ENCODE measurements around the gene ARHGAP28. TPM values are rescaled to one million over a fixed set of nuclear protein-coding genes. Genes with fewer than 3 reads are reported as not detected.

The ARHGAP28 gene
- total RNA-seq, 4 donors from 2014 or later: 1.0 to 39.0 (median 8.7) TPM

DNA sequence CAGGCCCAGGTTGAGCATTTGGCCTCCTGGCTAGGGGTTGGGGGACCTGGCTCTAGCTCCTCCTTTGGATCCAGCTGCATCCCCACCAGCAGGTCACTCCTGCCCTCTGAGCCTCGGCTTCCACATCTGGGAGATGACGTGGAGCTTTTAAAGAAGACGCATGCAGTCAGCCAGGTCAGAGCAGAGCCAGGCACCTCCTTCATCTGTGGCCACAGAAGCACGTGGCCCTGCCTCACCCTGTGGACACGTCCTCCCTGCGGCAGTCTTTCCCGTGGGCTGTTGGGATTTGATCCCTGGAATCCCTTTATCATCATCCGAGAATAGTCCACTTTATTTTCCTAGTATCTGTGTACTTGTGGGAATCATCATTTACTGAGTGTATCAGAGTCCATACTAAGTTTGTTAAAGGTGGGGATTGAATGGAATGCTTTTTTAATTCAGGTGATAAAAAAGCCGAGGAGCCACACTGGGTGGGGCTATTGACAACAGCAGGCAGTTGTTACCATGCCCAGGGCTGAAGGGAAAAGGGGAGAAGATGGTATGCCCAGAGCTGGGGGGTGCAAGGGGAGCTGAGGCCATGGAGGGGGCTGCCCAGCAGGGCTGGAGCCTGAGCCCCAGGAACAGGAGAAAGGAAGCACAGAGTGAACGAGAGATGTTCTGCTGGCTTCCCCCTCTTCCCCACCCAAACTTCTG is 218.0 kb downstream of the ARHGAP28 start:
- Histone ChIP-seq H3K27ac (no peak overlapping the region), H3K36me3 (no peaks in the 10 kb centered on the region), H3K9me3 (no peaks in the 10 kb centered on the region), H3K4me1 (no peaks in the 10 kb centered on the region), H3K27me3 (no peaks in the 10 kb centered on the region), H3K4me3 (no peak overlapping the region)
- no peak for DNase-seq
- TF ChIP-seq, protein P1, sequence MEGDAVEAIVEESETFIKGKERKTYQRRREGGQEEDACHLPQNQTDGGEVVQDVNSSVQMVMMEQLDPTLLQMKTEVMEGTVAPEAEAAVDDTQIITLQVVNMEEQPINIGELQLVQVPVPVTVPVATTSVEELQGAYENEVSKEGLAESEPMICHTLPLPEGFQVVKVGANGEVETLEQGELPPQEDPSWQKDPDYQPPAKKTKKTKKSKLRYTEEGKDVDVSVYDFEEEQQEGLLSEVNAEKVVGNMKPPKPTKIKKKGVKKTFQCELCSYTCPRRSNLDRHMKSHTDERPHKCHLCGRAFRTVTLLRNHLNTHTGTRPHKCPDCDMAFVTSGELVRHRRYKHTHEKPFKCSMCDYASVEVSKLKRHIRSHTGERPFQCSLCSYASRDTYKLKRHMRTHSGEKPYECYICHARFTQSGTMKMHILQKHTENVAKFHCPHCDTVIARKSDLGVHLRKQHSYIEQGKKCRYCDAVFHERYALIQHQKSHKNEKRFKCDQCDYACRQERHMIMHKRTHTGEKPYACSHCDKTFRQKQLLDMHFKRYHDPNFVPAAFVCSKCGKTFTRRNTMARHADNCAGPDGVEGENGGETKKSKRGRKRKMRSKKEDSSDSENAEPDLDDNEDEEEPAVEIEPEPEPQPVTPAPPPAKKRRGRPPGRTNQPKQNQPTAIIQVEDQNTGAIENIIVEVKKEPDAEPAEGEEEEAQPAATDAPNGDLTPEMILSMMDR (IDR thresholded peaks at IDR 0.05): no peak
- TF ChIP-seq POLR2A (IDR thresholded peaks at IDR 0.05): no peak
- intact Hi-C loops (cut with DNase I; ENCODE audit: low total_unique reads): no loop called here

DNA sequence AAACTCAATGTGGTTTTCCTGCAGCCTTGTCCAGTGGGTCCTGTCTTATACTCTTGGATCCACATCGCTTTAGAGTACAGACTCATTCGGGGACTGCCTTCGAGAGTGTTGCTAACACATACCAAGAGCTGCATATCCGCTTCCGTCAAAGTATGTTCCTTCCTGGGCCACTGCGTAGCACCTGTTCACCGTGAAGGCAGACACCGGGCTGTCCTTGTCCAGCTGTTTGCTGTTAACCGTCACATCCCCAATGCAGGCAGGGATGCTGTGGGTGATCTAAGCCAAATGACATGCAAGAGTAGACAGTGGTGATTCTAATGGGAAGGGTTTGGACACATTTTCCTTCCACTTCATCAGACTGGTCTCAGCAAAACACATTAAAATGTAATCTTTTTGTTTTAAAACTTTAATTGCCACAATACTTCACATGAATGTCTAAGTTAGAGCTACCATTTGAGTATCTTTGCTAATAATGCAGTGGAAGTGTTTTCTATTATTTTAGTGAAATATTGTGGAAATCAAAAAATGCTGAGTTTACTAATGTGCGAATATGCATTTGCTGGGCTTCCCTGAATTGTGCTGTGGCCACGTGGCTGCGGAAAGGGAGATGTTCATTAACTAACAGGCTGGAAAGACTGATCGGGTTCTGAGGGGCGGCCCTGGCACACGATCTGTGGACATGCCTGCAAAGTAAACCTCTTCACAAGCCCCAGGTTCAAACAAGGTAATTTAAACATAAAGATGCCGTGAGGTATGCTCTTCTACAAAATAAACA is 219.0 kb downstream of the ARHGAP28 start:
- no peaks in the 10 kb centered on the region for H3K4me1 ChIP-seq
- no peaks in the 10 kb centered on the region for H3K9me3 ChIP-seq
- TF ChIP-seq POLR2A (IDR thresholded peaks at IDR 0.05): no peak
- TF ChIP-seq, protein P1 (IDR thresholded peaks at IDR 0.05): no peak
- H3K4me3 ChIP-seq: no peak overlapping the region
- intact Hi-C loops (cut with DNase I; ENCODE audit: low total_unique reads): no loop called here
- H3K36me3 ChIP-seq: no peaks in the 10 kb centered on the region
- no peaks in the 10 kb centered on the region for H3K27me3 ChIP-seq
- no peak overlapping the region for H3K27ac ChIP-seq
- DNase-seq: no peak

DNA sequence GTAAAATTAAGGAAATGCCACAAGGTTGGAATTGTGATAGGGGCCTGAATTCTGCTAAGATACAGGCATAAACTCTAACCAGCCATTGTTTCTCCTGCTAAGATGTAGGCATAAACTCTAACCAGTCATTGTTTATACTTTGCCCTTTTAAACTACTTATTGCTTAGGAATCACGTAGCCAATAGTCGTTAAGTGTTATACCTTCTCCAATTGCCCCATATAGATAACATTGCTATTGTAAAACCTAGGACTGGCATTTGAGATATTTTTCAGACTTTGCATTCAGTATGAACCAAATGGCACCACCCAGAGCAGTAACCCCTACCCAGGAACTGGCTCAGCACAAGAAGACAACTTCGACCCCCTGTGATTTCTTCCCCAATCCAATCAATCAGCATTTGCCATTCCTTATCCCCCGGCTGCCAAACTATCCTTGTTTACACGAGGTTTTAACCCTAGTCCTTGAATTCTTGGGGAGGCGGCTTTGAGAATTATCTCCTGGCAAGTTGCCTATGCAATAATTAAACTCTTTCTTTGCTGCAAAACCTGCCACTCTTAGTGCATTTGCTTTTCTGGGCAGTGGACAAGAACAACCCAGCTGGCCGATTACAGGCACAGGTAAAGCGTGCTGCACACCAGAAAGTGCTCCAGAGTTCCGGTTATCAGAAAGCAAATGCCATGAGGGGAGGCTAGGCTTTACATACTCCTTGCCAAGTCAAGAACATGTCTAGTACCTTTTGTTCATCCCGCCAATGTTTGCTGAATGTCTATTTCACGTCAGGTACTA is 220.5 kb downstream of the ARHGAP28 start:
- no peak for DNase-seq
- Histone ChIP-seq H3K4me3 (no peak overlapping the region), H3K4me1 (no peaks in the 10 kb centered on the region), H3K9me3 (no peaks in the 10 kb centered on the region), H3K27me3 (no peaks in the 10 kb centered on the region), H3K36me3 (no peaks in the 10 kb centered on the region), H3K27ac (no peak overlapping the region)
- TF ChIP-seq POLR2A (IDR thresholded peaks at IDR 0.05): no peak
- TF ChIP-seq, protein P1 (IDR thresholded peaks at IDR 0.05): no peak
- intact Hi-C loops (cut with DNase I; ENCODE audit: low total_unique reads): no loop called here

DNA sequence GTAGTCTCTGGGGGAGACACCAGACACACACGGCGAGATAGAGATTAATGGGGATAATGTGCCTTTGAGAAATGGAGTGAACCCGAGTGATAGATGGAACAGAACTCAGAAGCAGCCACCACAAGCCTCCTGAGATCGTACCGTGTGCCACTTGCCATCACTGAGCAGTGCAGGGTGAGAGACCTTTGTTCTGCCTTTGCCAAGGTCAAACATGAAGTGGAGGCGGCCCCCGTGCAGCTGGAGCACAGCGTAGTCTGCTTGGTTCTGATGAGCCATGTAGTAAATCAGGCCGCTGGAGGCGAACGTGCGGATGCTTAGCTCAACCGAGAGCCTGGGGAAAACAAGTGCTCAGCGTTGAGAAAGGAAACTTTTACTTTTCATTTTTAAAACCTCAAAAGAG is 221.1 kb downstream of the ARHGAP28 start:
- no peak for DNase-seq
- no peak overlapping the region for H3K4me3 ChIP-seq
- no peaks in the 10 kb centered on the region for H3K36me3 ChIP-seq
- H3K4me1 ChIP-seq: no peaks in the 10 kb centered on the region
- H3K9me3 ChIP-seq: no peaks in the 10 kb centered on the region
- TF ChIP-seq, protein P1 (IDR thresholded peaks at IDR 0.05): no peak
- TF ChIP-seq POLR2A (IDR thresholded peaks at IDR 0.05): no peak
- intact Hi-C loops (cut with DNase I; ENCODE audit: low total_unique reads): no loop called here
- no peaks in the 10 kb centered on the region for H3K27me3 ChIP-seq
- no peak overlapping the region for H3K27ac ChIP-seq
